Measurements from ENCODE around the gene KIF21B.

Gene KIF21B

GRCh38 chr1:201004732-201005131, 18.8 kb downstream of the KIF21B start:
- TF ChIP-seq, protein P1, sequence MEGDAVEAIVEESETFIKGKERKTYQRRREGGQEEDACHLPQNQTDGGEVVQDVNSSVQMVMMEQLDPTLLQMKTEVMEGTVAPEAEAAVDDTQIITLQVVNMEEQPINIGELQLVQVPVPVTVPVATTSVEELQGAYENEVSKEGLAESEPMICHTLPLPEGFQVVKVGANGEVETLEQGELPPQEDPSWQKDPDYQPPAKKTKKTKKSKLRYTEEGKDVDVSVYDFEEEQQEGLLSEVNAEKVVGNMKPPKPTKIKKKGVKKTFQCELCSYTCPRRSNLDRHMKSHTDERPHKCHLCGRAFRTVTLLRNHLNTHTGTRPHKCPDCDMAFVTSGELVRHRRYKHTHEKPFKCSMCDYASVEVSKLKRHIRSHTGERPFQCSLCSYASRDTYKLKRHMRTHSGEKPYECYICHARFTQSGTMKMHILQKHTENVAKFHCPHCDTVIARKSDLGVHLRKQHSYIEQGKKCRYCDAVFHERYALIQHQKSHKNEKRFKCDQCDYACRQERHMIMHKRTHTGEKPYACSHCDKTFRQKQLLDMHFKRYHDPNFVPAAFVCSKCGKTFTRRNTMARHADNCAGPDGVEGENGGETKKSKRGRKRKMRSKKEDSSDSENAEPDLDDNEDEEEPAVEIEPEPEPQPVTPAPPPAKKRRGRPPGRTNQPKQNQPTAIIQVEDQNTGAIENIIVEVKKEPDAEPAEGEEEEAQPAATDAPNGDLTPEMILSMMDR (conservative IDR thresholded peaks at IDR 0.05) = no peak
- H3K27ac ChIP-seq = no peak overlapping the region

GRCh38 chr1:201004154-201004553, 19.4 kb downstream of the KIF21B start:
- TF ChIP-seq, protein P1 (conservative IDR thresholded peaks at IDR 0.05) = no peak
- no peak overlapping the region for H3K27ac ChIP-seq

DNA sequence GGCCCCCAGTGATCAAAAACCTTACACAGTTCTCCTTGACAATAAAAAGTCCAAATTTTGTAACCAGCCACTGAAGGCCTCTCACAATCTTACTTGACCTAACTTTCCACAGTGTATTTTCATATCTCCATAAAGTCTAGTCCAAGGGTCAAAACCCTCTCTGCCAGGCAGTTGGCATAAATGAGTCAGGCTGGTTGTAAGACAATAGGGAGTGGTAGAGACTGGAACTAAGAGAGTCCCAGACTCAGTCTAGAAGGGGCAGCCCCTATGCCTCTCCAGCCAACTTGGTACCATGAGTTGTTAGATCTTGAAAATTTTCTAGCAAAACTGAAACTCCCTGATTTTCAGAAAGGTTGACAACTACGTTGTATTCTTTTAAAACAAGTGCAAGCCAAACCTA, 21.0 kb downstream of the KIF21B start:
- H3K27ac ChIP-seq = no peak overlapping the region
- TF ChIP-seq, protein P1 (conservative IDR thresholded peaks at IDR 0.05) = no peak

DNA sequence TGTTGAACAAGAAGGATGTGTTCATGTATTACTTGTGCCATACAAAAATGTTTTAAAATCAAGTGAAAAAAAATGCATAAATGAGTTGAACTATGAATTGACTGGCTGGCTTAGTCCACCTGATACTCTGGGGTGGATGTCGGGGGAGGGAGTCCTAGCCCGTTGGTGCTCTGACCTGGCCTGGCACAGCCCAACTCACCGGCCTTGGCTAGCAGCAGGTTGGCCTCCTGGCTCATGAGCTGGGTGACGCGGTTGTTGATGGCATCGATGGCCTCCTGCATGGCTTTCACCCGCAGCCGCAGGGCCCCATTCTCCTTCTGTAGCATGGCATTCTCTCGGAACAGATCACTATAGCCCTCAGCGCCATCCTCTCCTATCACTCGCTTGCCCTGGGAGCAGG, 21.6 kb downstream of the KIF21B start:
- TF ChIP-seq, protein P1 (conservative IDR thresholded peaks at IDR 0.05) = no peak
- no peak overlapping the region for H3K27ac ChIP-seq

DNA sequence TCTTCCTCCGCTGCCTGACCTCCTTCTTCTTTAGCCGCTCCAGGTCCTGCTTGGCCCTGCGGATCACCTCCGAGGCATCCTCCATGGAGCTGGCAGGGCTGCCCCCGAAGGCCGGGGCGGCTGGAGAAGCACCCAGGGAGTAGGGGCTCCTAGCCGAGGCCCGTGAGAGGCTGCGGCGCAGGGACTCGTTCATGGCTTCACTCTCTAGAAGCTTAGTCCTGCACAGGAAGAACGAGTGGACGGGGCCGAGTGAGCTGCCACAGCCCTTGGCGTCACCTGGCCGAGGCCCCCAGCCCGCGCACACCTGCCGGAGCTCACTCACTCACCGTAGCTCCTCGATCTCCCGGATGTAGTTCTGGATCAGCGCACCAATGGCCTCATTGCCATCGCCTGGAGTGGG, 23.1 kb downstream of the KIF21B start:
- no peak overlapping the region for H3K27ac ChIP-seq
- TF ChIP-seq, protein P1 (conservative IDR thresholded peaks at IDR 0.05) = no peak

DNA sequence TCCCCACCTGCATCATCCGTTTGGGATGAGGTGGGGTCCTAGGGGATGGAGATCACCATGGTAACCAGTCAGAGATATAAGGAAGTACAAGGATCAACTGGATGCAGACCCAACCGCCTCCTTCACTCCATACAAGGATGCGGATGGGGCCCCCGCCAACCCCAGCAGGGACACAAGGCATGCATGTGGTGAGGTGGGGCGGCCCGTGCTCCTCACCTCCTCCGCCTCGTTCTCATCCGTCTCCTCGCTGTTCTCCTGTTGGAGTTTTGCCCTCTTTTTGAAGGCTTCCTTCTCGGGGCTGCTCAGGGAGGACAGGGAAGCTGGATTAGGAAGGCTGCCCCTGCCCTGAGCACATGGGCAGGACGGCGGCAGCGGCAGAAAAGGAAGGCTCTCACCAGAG, 23.8 kb downstream of the KIF21B start:
- no peak overlapping the region for H3K27ac ChIP-seq
- TF ChIP-seq, protein P1 (conservative IDR thresholded peaks at IDR 0.05) = no peak

DNA sequence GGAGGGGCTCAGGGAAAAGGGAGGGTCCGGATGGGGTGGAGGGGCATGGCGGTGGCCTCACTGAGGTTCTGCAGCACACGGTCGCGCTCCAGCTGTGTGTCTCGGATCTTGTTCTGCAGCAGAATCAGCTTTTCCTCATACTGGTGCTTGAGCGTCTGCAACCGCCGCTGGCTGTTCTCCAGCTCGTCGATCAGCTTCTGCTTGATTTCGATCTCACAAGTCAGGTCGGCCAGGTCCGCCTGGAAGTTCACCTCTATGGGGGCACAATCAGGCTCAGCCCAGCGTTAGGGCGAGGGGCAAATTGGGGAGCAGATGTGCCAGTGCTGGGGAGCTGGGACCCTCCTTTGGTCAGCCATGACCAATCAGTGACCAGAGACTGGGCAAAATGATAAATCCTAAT, 25.2 kb downstream of the KIF21B start:
- no peak overlapping the region for H3K27ac ChIP-seq
- TF ChIP-seq, protein P1 (conservative IDR thresholded peaks at IDR 0.05) = no peak
